Cardiac septum (tissue), 1 donor: ENCODE data around the gene CASP12. TPM values are rescaled to one million over a fixed set of nuclear protein-coding genes. Genes with fewer than 3 reads are reported as not detected.

Source experiments
- DNase-seq: peaks from one replicate; pipeline ENCODE4 v3.0.0-alpha.2; 2020; ENCODE audit warnings: low spot score
- intact Hi-C: fragments of 100-400 bp; cut with DNase I; formaldehyde crosslinking; loops from one replicate; pipeline ENCODE4 v1.14.0; 2022
- total RNA-seq: library from RNA; stranded (reverse); fragmentation: NEBNext Ultra II Directional; extraction: Animal tissue kit (Norgen Biotek cat#: 25700); gene quantifications from one replicate; pipeline ENCODE4 v1.2.1, GENCODE V29; 2021
- donor health status: DM: no; HTN: no; CAD: no.

The CASP12 gene
- total RNA-seq, 1 donor from 2014 or later, result 0.35 TPM

GRCh38 chr11:104893876-104894275 lies 4.4 kb downstream of the CASP12 start:
- DNase-seq, result no peak
- intact Hi-C loops, result no loop called here

GRCh38 chr11:104892723-104893511 lies 5.3 kb downstream of the CASP12 start:
- intact Hi-C loops, result no loop called here
- no peak for DNase-seq

- DNase-seq, result no peak
- intact Hi-C loops, result no loop called here
Measured at GRCh38 chr11:104891135-104891534, 7.1 kb downstream of the CASP12 start.

GRCh38 chr11:104883342-104883741 lies 14.9 kb downstream of the CASP12 start:
- DNase-seq, result no peak
- intact Hi-C loops, result no loop called here

GRCh38 chr11:104881117-104881794 lies 17.0 kb downstream of the CASP12 start:
- intact Hi-C loops, result no loop called here
- no peak for DNase-seq

GRCh38 chr11:104879514-104880190 lies 18.6 kb downstream of the CASP12 start:
- no peak for DNase-seq

GRCh38 chr11:104876861-104877431 lies 21.3 kb downstream of the CASP12 start:
- intact Hi-C loops, result no loop called here
- DNase-seq, result no peak

More at GRCh38 chr11:104879514-104880190, 18.6 kb downstream of the CASP12 start:
- intact Hi-C loops, result no loop called here

- intact Hi-C loops, result no loop called here
- no peak for DNase-seq
Measured at GRCh38 chr11:104876324-104876723, 21.9 kb downstream of the CASP12 start.

GRCh38 chr11:104873252-104873651 lies 25.0 kb downstream of the CASP12 start:
- no peak for DNase-seq
- intact Hi-C loops, result no loop called here

- DNase-seq, result no peak
- intact Hi-C loops, result no loop called here
Measured at GRCh38 chr11:104872393-104872792, 25.9 kb downstream of the CASP12 start.

- no peak for DNase-seq
- intact Hi-C loops, result no loop called here
Measured at GRCh38 chr11:104870910-104871309, 27.4 kb downstream of the CASP12 start.

GRCh38 chr11:104866815-104867214 lies 31.4 kb downstream of the CASP12 start:
- intact Hi-C loops, result no loop called here
- DNase-seq, result no peak

GRCh38 chr11:104858882-104859775 lies 39.1 kb downstream of the CASP12 start:
- intact Hi-C loops, result no loop called here
- DNase-seq, result no peak

GRCh38 chr11:104856607-104857006 lies 41.7 kb downstream of the CASP12 start:
- no peak for DNase-seq
- intact Hi-C loops, result no loop called here

- DNase-seq, result no peak
- intact Hi-C loops, result no loop called here
Measured at GRCh38 chr11:104855965-104856364, 42.3 kb downstream of the CASP12 start.

- no peak for DNase-seq
- intact Hi-C loops, result no loop called here
Measured at GRCh38 chr11:104853276-104853675, 45.0 kb downstream of the CASP12 start.

GRCh38 chr11:104852811-104853210 lies 45.4 kb downstream of the CASP12 start:
- DNase-seq, result no peak
- intact Hi-C loops, result no loop called here

GRCh38 chr11:104846216-104846615 lies 52.0 kb downstream of the CASP12 start:
- no peak for DNase-seq
- intact Hi-C loops, result no loop called here

- no peak for DNase-seq
- intact Hi-C loops, result no loop called here
Measured at GRCh38 chr11:104844451-104844850, 53.8 kb downstream of the CASP12 start.
